Jurkat, Clone E6-1 (cell line): ENCODE measurements around the gene ADAMTSL4.

ENCODE experiments used
- DNase-seq: peaks from one replicate; pipeline ENCODE4 v3.0.0-alpha.2; 2011; ENCODE audit warnings: low read depth, low spot score
- H3K4me3 ChIP-seq: 2 replicates; pipeline ENCODE4 v1.5.1; 2011; ENCODE audit warnings: mild to moderate bottlenecking, low read length, control low read depth, moderate library complexity

ADAMTSL4 gene

DNA sequence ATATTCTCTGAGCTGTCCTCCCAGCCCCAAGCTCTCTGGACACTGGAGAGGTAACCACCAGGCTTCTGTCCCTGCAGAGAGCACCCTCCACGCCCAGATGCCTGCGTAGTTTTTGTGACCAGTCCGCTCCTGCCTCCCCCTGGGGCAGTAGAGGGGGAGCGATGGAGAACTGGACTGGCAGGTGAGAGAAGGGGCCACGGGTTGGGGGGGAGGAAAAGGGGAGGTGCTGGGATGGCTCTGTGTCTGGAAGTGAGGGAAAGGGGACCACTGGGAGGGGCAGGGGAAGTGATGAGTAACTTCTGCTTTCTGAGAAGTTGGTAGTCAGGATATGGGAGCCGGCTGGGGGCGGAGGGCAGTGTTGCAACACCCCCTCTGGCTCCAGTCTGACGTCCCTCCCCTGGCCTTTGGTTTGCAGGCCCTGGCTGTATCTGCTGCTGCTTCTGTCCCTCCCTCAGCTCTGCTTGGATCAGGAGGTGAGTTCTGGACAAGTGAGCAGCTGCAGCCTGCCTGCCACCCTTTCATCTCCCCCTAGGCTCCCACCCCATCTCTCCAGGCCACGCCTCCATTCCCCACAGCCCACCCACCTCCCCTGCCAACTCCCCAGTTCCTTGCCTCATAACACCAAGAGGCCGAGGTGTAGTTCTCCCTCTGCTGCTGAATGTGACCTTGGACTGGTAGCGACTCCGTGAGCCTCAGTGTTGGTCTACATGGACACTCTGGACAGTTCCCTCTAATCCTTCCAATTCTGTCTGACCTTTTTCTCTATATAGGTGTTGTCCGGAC, 3.1 kb downstream of the ADAMTSL4 start:
- no peak for DNase-seq

DNA sequence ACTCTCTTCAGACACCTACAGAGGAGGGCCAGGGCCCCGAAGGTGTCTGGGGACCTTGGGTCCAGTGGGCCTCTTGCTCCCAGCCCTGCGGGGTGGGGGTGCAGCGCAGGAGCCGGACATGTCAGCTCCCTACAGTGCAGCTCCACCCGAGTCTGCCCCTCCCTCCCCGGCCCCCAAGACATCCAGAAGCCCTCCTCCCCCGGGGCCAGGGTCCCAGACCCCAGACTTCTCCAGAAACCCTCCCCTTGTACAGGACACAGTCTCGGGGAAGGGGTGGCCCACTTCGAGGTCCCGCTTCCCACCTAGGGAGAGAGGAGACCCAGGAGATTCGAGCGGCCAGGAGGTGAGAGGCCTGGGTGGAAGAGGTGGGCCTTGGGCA, 3.7 kb downstream of the ADAMTSL4 start:
- no peak overlapping the region for H3K4me3 ChIP-seq
- no peak for DNase-seq

More for the DNA sequence above, 3.1 kb downstream of the ADAMTSL4 start:
- H3K4me3 ChIP-seq: no peak overlapping the region

GRCh38 chr1:150553392-150554085, 4.3 kb downstream of the ADAMTSL4 start:
- H3K4me3 ChIP-seq: no peak overlapping the region
- DNase-seq: no peak

DNA sequence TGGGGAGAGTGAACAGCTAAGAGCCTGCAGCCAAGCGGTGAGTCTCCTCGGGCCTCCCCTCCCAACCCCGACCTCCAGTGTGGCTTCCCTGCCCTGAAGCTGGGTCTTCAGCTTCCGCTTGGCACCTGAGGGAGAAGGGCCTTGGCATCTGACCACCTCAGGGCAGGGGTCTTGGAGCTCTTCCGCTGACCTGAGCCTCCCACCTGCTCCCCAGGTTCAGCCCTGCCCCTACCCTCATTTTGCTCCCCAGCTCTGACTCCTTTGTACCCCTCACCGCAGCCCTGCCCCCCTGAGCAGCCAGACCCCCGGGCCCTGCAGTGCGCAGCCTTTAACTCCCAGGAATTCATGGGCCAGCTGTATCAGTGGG, 4.9 kb downstream of the ADAMTSL4 start:
- no peak for DNase-seq

GRCh38 chr1:150555198-150555970, 6.2 kb downstream of the ADAMTSL4 start:
- DNase-seq: no peak
- no peak overlapping the region for H3K4me3 ChIP-seq

More for the DNA sequence above, 4.9 kb downstream of the ADAMTSL4 start:
- H3K4me3 ChIP-seq: no peak overlapping the region

- no peak for DNase-seq
- no peak overlapping the region for H3K4me3 ChIP-seq
These were observed 7.0 kb downstream of the ADAMTSL4 start for GRCh38 chr1:150555971-150556865.

- no peak for DNase-seq
These were observed 7.9 kb downstream of the ADAMTSL4 start for GRCh38 chr1:150557065-150557600.

DNA sequence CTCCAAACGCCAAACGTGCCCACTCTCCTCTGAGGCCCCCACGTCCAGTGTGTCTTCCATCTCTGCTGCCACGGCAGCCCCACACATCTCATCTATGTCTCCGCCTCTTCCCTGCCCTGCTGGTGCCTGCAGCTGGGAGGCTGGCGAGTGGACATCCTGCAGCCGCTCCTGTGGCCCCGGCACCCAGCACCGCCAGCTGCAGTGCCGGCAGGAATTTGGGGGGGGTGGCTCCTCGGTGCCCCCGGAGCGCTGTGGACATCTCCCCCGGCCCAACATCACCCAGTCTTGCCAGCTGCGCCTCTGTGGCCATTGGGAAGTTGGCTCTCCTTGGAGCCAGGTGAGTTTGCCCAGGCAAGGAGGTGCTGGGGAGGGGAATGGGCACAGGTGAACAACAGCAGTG, 8.6 kb downstream of the ADAMTSL4 start:
- DNase-seq: no peak
- no peak overlapping the region for H3K4me3 ChIP-seq

More at GRCh38 chr1:150557065-150557600, 7.9 kb downstream of the ADAMTSL4 start:
- H3K4me3 ChIP-seq: no peak overlapping the region

DNA sequence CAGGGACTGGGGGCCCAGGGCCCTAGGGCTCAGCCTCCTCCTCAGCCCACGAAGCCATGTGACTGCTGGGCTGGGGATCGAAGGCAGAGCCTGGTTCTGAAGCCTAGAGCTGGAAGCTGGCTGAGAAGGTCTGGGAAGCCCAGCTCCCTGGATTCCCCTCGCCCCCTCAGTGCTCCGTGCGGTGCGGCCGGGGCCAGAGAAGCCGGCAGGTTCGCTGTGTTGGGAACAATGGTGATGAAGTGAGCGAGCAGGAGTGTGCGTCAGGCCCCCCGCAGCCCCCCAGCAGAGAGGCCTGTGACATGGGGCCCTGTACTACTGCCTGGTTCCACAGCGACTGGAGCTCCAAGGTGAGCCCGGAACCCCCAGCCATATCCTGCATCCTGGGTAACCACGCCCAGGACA, 9.1 kb downstream of the ADAMTSL4 start:
- no peak for DNase-seq

DNA sequence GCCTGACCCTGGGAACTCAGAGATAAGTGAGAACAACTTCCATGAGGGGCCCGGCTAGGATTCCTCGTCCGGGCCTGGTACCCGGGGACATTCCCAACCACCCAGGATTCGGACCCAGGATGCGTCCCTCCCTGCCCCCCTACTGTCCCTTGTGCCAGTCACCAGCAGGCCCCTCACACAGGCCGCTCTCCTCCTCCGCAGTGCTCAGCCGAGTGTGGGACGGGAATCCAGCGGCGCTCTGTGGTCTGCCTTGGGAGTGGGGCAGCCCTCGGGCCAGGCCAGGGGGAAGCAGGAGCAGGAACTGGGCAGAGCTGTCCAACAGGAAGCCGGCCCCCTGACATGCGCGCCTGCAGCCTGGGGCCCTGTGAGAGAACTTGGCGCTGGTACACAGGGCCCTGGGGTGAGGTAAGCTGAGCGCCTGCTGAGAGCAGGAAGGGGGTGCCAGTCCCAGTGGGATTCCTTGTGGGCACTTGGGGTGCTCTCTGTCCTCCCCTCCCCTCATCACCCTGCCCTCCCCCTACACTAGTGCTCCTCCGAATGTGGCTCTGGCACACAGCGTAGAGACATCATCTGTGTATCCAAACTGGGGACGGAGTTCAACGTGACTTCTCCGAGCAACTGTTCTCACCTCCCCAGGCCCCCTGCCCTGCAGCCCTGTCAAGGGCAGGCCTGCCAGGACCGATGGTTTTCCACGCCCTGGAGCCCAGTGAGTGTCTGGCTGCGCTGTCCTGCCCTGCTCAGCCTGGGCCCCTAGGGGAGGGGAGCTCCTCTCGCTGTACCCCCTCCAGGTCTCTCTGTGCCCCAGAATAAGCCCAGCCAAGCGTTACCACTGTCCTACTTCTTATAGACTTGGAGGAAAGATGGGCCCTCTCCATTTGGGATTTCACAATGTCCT, 9.8 kb downstream of the ADAMTSL4 start:
- H3K4me3 ChIP-seq: no peak overlapping the region
- DNase-seq: no peak

More for the DNA sequence above, 9.1 kb downstream of the ADAMTSL4 start:
- H3K4me3 ChIP-seq: no peak overlapping the region

DNA sequence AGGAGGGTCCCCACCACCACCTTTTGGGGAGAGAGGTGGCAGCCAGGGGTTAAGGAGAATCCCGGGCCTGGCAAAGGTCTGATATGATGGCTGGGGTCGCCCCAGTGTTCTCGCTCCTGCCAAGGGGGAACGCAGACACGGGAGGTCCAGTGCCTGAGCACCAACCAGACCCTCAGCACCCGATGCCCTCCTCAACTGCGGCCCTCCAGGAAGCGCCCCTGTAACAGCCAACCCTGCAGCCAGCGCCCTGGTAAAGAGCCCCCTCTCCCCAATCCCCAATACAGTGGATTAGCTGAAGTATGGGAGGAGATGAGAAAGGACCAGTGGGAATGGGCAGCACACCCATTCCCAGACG, 10.4 kb downstream of the ADAMTSL4 start:
- no peak for DNase-seq

DNA sequence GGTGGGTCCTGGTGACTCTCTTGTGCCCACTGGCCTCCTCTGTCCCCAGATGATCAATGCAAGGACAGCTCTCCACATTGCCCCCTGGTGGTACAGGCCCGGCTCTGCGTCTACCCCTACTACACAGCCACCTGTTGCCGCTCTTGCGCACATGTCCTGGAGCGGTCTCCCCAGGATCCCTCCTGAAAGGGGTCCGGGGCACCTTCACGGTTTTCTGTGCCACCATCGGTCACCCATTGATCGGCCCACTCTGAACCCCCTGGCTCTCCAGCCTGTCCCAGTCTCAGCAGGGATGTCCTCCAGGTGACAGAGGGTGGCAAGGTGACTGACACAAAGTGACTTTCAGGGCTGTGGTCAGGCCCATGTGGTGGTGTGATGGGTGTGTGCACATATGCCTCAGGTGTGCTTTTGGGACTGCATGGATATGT, 10.8 kb downstream of the ADAMTSL4 start:
- H3K4me3 ChIP-seq: no peak overlapping the region
- no peak for DNase-seq

More for the DNA sequence above, 10.4 kb downstream of the ADAMTSL4 start:
- H3K4me3 ChIP-seq: no peak overlapping the region

DNA sequence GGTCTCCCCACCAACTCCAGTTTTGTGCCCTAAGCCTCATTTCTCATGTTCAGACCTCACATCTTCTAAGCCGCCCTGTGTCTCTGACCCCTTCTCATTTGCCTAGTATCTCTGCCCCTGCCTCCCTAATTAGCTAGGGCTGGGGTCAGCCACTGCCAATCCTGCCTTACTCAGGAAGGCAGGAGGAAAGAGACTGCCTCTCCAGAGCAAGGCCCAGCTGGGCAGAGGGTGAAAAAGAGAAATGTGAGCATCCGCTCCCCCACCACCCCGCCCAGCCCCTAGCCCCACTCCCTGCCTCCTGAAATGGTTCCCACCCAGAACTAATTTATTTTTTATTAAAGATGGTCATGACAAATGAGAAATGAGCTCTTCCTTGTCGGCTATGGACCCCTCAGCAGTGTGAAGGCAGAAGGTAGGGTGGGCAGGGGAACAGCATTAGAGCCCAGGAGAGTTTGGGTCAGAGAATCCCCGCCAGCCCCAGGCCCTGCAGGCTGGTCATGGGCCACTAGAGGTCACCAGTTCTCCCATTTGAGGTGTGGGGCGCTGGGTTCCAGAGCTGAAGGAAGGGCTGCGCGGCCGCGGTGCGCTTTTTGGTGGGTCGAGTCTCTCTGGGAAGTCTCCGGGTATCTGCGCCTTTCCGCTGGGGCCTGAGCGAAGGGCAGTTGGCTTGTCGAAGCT, 11.5 kb downstream of the ADAMTSL4 start:
- no peak overlapping the region for H3K4me3 ChIP-seq
- DNase-seq: no peak

- H3K4me3 ChIP-seq: no peak overlapping the region
- no peak for DNase-seq
These were observed 12.2 kb downstream of the ADAMTSL4 start for GRCh38 chr1:150561254-150561973.

- DNase-seq: no peak
- H3K4me3 ChIP-seq: no peak overlapping the region
These were observed 12.8 kb downstream of the ADAMTSL4 start for GRCh38 chr1:150561974-150562445.
